HG03342 (cell line): ENCODE measurements around the gene METTL9.

Experiments
- ATAC-seq: cut with Tn5 transposase; IDR thresholded peaks from one replicate; pipeline ENCODE4 v1.9.1; 2021; ENCODE audit warnings: mild to moderate bottlenecking, moderate library complexity; ENCODE audit not compliant: unreplicated experiment

Gene METTL9

GRCh38 chr16:21703589-21704174, 104.3 kb downstream of the METTL9 start:
- no peak for ATAC-seq

- ATAC-seq = no peak
Observed at GRCh38 chr16:21704266-21704665, 104.9 kb downstream of the METTL9 start.

- ATAC-seq = no peak
Observed at GRCh38 chr16:21704733-21705132, 105.4 kb downstream of the METTL9 start.
